GM18867 (cell line): Measurements from ENCODE around the gene ADAT3.

ENCODE experiments used
- ATAC-seq: cut with Tn5 transposase; IDR thresholded peaks from one replicate; pipeline ENCODE4 v1.9.1; 2021; ENCODE audit warnings: mild to moderate bottlenecking, moderate library complexity; ENCODE audit not compliant: unreplicated experiment

The ADAT3 gene

GRCh38 chr19:1905110-1905862 lies at the start of gene ADAT3, which contains the start of gene SCAMP4:
ADAT3 (plus strand) TSS chr19:1905399; CDS start chr19:1912048, 6,649 bp downstream.
SCAMP4 (plus strand) TSS chr19:1905399; CDS start chr19:1915020, 9,621 bp downstream.
- ATAC-seq = peak; percentile 84

- no peak for ATAC-seq
These were observed 49.4 kb upstream of the ADAT3 start for GRCh38 chr19:1855828-1856255.

DNA sequence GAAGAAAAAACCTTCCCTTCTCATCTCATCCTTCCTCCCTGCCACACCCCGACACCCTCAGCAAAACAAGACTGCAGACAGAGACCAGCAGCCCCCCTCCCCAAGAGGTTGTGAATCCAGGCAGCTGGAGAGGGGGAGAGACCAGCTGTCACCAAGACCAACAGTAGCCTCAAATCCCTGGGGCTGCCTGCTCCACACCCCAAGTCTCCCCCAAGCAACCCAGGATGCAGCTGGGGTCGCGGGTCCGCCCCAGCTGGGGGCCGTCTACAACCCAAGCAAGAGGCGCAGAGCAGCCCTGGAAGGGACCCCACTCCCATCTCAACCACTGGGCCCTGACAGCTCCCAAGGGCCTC lies 48.9 kb upstream of the ADAT3 start:
- ATAC-seq = no peak

GRCh38 chr19:1856698-1857603 lies 48.2 kb upstream of the ADAT3 start:
- ATAC-seq = no peak

DNA sequence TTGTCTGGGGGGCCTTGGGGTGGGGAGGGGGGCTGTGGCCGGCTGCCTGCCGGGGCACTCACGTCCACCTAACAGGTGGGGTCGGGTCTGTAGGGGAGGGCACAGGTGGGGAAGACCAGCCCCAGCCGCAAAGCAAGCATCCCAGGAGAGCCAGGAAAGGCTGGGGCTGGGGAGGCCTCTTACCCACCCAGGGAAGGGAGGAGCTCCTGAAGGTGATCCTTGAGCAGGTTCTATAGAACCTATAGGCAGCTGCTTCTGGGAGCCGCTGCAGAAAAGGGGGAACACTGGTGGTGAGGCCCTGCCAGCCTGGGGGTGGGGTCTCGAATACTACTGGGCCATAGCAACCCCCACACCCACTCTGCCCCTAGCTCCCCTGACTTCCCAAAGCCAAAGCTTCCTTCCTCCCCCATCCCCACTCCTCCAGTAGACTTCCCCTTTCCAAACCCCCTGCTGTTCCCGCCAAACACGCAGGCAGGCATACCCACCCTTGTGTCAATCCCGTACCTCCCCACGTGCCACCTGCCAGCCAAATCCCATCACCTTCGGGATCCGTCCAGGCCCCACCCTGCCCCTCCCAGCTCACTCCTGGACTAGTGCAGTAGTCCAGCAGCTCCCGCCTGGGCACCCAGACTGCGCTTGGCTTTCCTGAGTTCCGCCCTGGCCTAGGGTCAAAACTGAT lies 47.4 kb upstream of the ADAT3 start:
- no peak for ATAC-seq

- ATAC-seq = no peak
These were observed 46.7 kb upstream of the ADAT3 start for GRCh38 chr19:1858412-1859081.

GRCh38 chr19:1859331-1859781 lies 45.8 kb upstream of the ADAT3 start:
- no peak for ATAC-seq

DNA sequence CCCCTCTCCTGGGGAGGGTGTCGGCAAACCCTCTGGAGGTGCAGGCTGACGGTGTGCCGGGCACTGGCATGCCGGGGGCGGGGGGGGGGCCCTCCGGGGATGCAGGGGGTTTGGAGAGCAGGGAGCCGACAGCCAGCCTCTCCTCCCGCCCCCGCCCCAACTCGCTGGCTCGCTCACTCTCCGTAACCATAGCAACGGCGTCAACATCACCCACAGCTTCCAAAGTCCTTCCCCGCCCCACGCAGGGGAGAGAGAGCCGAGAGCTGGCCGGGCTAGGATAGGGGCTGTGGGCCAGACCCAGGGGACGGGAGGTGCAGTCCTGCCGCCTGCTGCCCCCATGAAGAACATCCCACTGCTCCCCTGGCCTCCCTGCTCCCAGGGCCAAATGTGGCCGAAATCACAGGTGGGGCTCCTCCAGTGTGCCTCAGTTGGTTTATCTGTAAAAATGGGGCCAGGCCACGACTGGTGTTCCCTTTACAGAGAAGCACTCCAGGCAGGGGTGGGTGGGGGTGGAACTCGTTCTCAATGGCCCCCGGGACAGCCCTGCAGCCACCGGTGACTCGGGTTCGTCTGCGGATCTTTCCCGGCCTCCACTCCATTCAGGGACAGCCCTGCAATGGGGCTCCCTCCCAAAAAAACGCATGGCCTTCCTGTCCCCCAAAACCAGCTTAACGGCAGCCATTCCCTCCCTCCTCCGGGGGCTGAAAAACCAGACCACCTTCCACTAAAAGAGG lies 45.0 kb upstream of the ADAT3 start:
- no peak for ATAC-seq

DNA sequence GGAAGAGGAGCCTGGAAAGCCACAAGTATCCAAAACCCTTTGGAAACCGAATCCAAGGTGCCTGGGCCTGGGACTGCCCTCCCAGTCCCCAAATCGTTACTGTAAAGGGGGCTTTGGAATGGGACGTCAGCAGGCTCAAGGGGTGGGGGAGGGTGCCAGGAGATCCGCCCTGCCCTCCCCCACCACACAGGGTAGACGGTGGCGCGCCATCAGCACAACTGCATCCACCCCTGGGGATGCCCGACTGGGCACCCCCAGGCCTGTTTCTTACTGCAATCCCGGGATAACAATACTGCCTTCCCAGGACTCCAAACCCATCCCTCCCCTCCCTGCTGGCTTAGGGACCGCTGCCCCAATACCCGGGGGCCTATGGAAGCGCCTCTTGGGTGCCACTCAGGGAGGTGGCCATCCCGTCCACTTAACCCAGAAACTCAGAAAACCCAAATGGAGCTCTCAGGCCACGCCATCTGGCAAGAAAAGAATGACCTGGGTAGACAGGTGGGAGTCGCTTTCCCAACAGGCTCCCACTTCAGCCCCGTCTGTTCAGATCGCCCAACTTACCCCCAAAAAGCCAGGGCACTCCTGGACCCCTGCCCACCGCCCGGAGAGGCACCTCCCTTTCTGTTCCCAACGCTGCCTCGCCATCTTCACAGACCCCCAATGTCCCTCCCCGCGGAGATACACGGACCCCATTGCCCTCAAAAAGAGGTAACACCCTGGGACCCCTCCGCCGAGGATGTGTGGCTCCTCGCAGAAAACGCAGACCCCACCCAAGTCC lies 44.2 kb upstream of the ADAT3 start:
- no peak for ATAC-seq

DNA sequence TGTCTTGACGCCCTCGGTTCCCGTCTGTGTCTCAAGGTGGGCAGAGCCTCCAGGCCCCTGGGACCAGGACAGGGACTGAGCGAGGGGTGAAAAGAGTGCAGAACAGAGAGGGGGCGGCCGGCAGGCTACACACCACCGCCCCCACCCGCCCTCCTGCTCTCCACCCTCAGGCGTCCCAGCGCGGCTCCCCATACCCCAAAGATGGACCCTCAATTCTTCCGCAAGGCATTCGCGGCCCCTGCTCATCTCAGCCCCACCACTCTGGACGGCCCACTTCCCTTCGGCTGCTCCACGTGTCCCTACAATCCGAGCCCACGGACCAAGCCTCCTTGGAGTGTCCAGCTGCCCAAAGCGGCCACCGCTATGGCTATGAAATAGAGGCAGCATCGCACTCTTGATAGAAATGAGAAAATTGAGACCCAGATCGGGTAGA lies 43.6 kb upstream of the ADAT3 start:
- no peak for ATAC-seq

DNA sequence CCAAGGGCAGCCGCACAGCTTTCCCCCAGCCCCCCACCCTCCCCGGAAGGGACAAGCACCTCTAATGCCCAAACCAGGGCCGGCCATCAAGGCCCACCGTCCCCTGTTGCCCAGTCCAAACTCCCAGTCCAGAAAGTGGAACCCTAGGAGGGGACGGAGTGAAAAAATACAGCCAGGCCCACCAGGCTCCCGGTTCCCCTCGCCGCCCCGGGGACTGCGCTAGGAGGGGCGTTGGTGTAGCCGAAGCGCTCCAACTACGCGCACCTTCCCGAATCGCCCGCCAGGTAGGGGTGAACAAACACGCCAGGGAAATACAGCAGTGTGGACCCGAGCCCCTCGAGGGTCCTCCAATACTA lies 43.2 kb upstream of the ADAT3 start:
- ATAC-seq = no peak

DNA sequence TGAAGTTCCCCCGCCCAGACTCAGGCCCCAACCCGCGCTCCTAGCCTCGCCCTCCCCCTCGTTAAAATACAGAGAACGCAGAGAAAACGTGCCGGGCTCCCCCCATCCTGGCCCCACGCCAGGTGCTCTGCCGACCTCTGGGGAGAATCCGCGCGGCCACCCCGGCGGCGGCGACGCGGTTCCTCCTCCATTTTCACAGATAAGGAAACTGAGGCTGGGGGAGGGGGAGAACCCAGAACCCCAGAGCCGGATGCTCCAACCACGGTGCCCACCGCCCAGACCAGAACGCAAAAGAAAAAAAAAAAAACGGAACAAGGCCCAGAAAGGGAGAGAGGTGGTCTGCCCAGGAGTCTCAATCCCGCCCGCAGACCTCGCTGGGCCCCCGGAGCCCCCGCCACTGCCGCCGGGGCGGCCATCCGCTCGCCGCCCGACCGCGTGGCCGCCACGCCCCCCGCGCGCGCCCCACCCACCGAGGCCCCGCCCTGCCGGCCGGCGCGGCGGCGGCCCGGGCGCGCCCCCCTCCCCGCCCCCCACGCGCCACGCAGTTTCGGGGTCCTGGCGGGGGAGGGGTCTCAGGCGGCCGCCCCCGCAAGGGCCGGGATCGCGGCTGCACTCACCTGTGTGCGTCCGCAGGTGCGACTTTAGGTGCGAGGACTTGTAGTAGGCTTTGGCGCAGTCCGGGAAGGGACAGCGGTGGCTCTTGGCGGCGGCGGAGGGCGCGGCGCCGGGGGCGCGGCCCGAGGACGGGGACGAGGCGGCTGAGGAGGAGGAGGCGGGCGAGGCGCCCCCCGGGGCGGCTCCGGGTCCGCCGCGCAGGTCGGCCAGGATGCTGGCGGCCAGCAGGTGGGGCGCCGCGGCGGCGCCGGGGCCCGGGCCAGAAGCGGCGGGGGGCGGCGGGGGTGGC lies 42.5 kb upstream of the ADAT3 start:
- ATAC-seq = peak; percentile 15

- ATAC-seq = peak; percentile 3
These were observed 41.9 kb upstream of the ADAT3 start, which contains the start of gene KLF16 for GRCh38 chr19:1863328-1863637. KLF16 (minus strand) TSS chr19:1863579; CDS start chr19:1863497, 82 bp downstream.

- peak; percentile 56 for ATAC-seq
These were observed 41.3 kb upstream of the ADAT3 start for GRCh38 chr19:1863638-1864479.

DNA sequence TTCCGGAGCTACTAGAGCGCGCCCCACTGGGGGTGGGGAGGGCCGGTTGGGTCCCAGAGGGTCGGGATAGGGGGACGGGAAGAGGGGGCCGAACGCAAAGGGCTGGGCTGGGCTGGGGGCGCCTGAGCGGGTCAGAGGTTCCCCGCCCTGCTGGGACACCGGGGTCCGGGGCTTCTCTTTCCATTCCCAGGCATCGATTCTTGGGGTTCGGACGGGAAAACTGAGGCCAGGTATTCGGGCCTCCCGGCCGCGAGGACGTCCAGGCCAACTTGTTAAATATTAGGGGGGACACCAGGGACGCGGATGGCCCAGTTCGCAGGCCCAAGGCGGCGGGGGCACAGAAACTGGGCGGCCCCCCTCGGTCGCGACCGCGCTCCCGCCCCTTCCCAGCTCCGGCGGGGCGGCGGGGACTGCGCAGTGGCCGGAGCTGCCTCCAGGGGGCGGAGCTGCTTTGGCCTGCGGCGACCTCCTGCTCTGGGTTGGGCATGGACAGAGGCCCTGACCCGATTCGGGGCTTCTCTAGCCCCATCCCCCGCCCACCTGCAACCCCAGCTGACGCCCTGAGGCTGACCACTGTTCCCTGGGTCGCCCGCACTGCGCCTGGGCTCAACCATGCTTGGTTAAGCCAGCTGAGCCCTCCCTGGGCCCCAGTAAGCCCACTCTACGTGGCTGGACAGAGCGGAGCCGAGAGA lies 40.6 kb upstream of the ADAT3 start:
- peak; percentile 32 for ATAC-seq

- no peak for ATAC-seq
These were observed 39.8 kb upstream of the ADAT3 start for GRCh38 chr19:1865172-1866010.
